Caco-2 (cell line): ENCODE measurements around the gene OBI1. TPM values are rescaled to one million over a fixed set of nuclear protein-coding genes. Genes with fewer than 3 reads are reported as not detected.

Source experiments
- BruUV-seq: library from RNA; stranded (reverse); fragments of 400-500 nt; replicated peaks from 2 replicates; lab custom pipeline; 2021; lab: Mats Ljungman, UMichigan
- CTCF ChIA-PET: fragments of 300-600 bp; sonication (Branson Sonifier 250); formaldehyde crosslinking; loops from one replicate; lab custom pipeline; 2022; ENCODE audit warnings: antibody characterized with exemption; lab: Charles Lee
- POLR2A ChIA-PET: fragments of 300-600 bp; sonication (Branson Sonifier 250); formaldehyde crosslinking; loops from one replicate; lab custom pipeline; 2022; ENCODE audit warnings: antibody characterized with exemption; lab: Charles Lee
- DNase-seq, 2 experiments: peaks; one replicate each; pipeline versions ENCODE4 v3.0.0 to v3.0.0-alpha.2; 2020 to 2022
- H3K27me3 ChIP-seq: replicated peaks from 2 replicates; pipeline ENCODE4 v1.6.0; 2011; ENCODE audit warnings: low read length; ENCODE audit not compliant: control insufficient read depth, insufficient read depth
- H3K36me3 ChIP-seq: 2 replicates; pipeline ENCODE4 v1.5.1; 2011; ENCODE audit warnings: low read length; ENCODE audit not compliant: control insufficient read depth, insufficient read depth
- H3K4me1 ChIP-seq: fragments of 250-450 bp; sonication (Bioruptor Pico); 2 replicates; pipeline ENCODE4 v1.5.1; 2020; ENCODE audit warnings: mild to moderate bottlenecking
- H3K4me3 ChIP-seq: 2 replicates; pipeline ENCODE4 v1.5.1; 2011; ENCODE audit warnings: low read depth, mild to moderate bottlenecking, control low read depth, low read length
- H3K9me3 ChIP-seq: fragments of 250-450 bp; sonication (Bioruptor Pico); 2 replicates; pipeline ENCODE4 v1.5.1; 2020; ENCODE audit warnings: mild to moderate bottlenecking, moderate library complexity
- H3K27ac Mint-ChIP-seq: one replicate; pipeline ENCODE4 v1.8.0; 2022; ENCODE audit warnings: mixed read lengths; ENCODE audit not compliant: unreplicated experiment
- H3K27me3 Mint-ChIP-seq: one replicate; pipeline ENCODE4 v1.8.0; 2022; ENCODE audit warnings: mixed read lengths; ENCODE audit not compliant: insufficient read depth, unreplicated experiment
- H3K36me3 Mint-ChIP-seq: one replicate; pipeline ENCODE4 v1.8.0; 2022; ENCODE audit warnings: mild to moderate bottlenecking, mixed read lengths; ENCODE audit not compliant: insufficient read depth, unreplicated experiment
- H3K4me1 Mint-ChIP-seq: one replicate; pipeline ENCODE4 v1.8.0; 2022; ENCODE audit warnings: low read depth, mixed read lengths; ENCODE audit not compliant: unreplicated experiment
- H3K4me3 Mint-ChIP-seq: one replicate; pipeline ENCODE4 v1.8.0; 2022; ENCODE audit warnings: mild to moderate bottlenecking, moderate library complexity, mixed read lengths; ENCODE audit not compliant: unreplicated experiment
- H3K9me3 Mint-ChIP-seq: one replicate; pipeline ENCODE4 v1.8.0; 2022; ENCODE audit warnings: mixed read lengths; ENCODE audit not compliant: unreplicated experiment
- intact Hi-C: fragments of 100-400 bp; cut with micrococcal nuclease; formaldehyde crosslinking; loops from one replicate; pipeline ENCODE4 v1.10.0; 2022; ENCODE audit not compliant: unreplicated experiment
- total RNA-seq: library from RNA; stranded (reverse); gene quantifications from 2 replicates; pipeline ENCODE4 v1.2.3, GENCODE V29; 2022
- TF ChIP-seq, protein P1 (sequence below), 2 experiments: fragments of 200-600 bp in 1 of 2; IDR thresholded peaks; 1 replicate in 1 of 2; 2 replicates in 1 of 2; pipeline versions ENCODE4 v1.5.1 to v1.8.0; 2011 to 2022; ENCODE audit warnings: antibody characterized with exemption in 1 of 2, control low read depth in 1 of 2, inconsistent platforms in 1 of 2, low read depth in 1 of 2, low read length in 1 of 2, mild to moderate bottlenecking in 1 of 2, moderate library complexity in 1 of 2; ENCODE audit not compliant: insufficient read depth in 1 of 2, severe bottlenecking in 1 of 2, unreplicated experiment in 1 of 2

The OBI1 gene
- total RNA-seq, 1 experiment from 2014 or later: 19.9 TPM

DNA sequence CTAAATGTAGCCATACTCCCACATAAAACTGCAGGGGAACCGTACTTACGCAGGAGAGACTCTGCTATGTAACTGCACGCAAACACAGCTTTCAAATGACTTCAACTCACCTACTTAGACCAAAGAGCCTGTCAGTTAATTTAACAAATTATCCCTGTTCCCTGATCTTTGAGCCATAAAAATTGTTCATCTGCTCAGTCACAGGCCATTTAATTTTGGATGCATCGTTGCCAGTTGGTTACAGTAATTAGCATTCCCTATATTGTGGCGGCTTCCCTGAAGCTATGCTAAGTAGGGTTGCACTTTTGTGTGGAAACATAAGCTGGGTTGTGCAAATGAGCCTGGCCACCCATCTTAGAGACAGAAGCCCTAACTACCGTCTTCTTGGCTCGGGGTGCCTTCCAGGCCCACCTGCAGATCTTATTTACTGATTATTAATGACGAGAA, 21.2 kb upstream of the OBI1 start:
- POLR2A ChIA-PET: no interaction called here

DNA sequence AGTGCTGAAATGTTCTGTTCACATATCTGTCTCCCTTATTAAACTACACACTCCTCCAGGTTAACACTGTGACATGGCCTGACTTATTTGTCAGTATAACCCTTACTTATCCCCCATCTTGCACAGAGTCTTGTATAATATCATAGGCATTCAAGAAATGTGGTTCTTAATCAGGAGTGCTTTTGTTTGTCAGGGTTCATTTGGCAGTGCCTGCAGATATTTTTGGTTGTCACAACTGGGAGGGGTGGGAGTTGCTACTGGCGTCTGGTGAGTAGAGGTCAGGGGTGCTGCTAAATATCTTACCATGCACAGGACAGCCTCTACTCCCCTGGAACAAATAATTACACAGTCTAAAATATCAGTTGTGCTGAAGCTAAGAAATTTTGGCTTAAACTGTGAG, 20.4 kb upstream of the OBI1 start:
- BruUV-seq: no TSS peak
- POLR2A ChIA-PET: no interaction called here
- TF ChIP-seq, protein P1, sequence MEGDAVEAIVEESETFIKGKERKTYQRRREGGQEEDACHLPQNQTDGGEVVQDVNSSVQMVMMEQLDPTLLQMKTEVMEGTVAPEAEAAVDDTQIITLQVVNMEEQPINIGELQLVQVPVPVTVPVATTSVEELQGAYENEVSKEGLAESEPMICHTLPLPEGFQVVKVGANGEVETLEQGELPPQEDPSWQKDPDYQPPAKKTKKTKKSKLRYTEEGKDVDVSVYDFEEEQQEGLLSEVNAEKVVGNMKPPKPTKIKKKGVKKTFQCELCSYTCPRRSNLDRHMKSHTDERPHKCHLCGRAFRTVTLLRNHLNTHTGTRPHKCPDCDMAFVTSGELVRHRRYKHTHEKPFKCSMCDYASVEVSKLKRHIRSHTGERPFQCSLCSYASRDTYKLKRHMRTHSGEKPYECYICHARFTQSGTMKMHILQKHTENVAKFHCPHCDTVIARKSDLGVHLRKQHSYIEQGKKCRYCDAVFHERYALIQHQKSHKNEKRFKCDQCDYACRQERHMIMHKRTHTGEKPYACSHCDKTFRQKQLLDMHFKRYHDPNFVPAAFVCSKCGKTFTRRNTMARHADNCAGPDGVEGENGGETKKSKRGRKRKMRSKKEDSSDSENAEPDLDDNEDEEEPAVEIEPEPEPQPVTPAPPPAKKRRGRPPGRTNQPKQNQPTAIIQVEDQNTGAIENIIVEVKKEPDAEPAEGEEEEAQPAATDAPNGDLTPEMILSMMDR (IDR thresholded peaks at IDR 0.05; ENCODE audit: insufficient read depth in 1 of 2, low read depth in 1 of 2, low read length in 1 of 2, severe bottlenecking in 1 of 2, unreplicated experiment in 1 of 2): no peak
- no peak for DNase-seq
- no peaks in the 10 kb centered on the region for H3K36me3 ChIP-seq
- CTCF ChIA-PET: no interaction called here
- H3K4me1 Mint-ChIP-seq: no peaks in the 10 kb centered on the region
- intact Hi-C loops: no loop called here
- peaks cover 7% of the 10 kb centered on the region for H3K27me3 Mint-ChIP-seq
- H3K27ac Mint-ChIP-seq: no peak overlapping the region
- no peaks in the 10 kb centered on the region for H3K36me3 Mint-ChIP-seq
- H3K27me3 ChIP-seq: no peaks in the 10 kb centered on the region; the same call in 1 of the 2 replicates
- H3K4me3 Mint-ChIP-seq: no peak overlapping the region
- no peak overlapping the region for H3K4me3 ChIP-seq
- H3K4me1 ChIP-seq: no peaks in the 10 kb centered on the region
- H3K9me3 Mint-ChIP-seq: no peaks in the 10 kb centered on the region
- H3K9me3 ChIP-seq: no peaks in the 10 kb centered on the region

More for the DNA sequence above, 21.2 kb upstream of the OBI1 start:
- Mint-ChIP-seq H3K4me1 (no peaks in the 10 kb centered on the region), H3K36me3 (no peaks in the 10 kb centered on the region), H3K27ac (no peak overlapping the region), H3K27me3 (peaks cover 7% of the 10 kb centered on the region), H3K9me3 (no peaks in the 10 kb centered on the region), H3K4me3 (no peak overlapping the region)
- CTCF ChIA-PET: no interaction called here
- H3K36me3 ChIP-seq: no peaks in the 10 kb centered on the region
- H3K4me3 ChIP-seq: no peak overlapping the region
- TF ChIP-seq, protein P1 (IDR thresholded peaks at IDR 0.05; ENCODE audit: insufficient read depth in 1 of 2, low read depth in 1 of 2, low read length in 1 of 2, severe bottlenecking in 1 of 2, unreplicated experiment in 1 of 2): no peak
- intact Hi-C loops: no loop called here
- no peaks in the 10 kb centered on the region for H3K9me3 ChIP-seq
- no peaks in the 10 kb centered on the region for H3K4me1 ChIP-seq
- BruUV-seq: no TSS peak
- H3K27me3 ChIP-seq: no peaks in the 10 kb centered on the region; the same call in 1 of the 2 replicates
- no peak for DNase-seq

DNA sequence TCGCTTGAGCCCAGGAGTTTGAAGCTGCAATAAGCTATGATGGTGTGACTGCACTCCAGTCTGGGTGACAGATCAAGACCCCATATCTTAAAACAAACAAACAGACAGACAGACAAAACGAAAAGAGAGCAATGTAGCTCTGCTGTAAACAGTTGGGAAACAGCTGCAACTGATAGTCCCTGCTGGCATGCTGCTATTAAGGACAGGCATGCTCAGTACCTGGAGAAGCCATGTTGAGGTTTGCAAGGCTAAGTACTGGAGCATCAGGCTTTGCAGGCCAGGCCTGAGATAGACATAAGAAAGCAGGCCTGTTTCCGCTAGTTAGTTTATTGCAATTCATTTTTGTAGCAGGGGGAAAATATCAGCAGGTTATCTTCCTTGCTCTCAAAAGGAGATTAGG, 16.2 kb upstream of the OBI1 start:
- Mint-ChIP-seq H3K36me3 (no peaks in the 10 kb centered on the region), H3K4me3 (no peak overlapping the region), H3K27ac (no peak overlapping the region), H3K4me1 (no peaks in the 10 kb centered on the region), H3K27me3 (peaks cover 10% of the 10 kb centered on the region), H3K9me3 (no peaks in the 10 kb centered on the region)
- no peak for DNase-seq
- H3K36me3 ChIP-seq: no peaks in the 10 kb centered on the region
- no TSS peak for BruUV-seq
- intact Hi-C loops: no loop called here
- TF ChIP-seq, protein P1 (IDR thresholded peaks at IDR 0.05; ENCODE audit: insufficient read depth in 1 of 2, low read depth in 1 of 2, low read length in 1 of 2, severe bottlenecking in 1 of 2, unreplicated experiment in 1 of 2): no peak
- POLR2A ChIA-PET: no interaction called here
- H3K27me3 ChIP-seq: no peaks in the 10 kb centered on the region; the same call in 1 of the 2 replicates
- H3K4me3 ChIP-seq: no peak overlapping the region
- no peaks in the 10 kb centered on the region for H3K9me3 ChIP-seq
- H3K4me1 ChIP-seq: no peaks in the 10 kb centered on the region
- CTCF ChIA-PET: no interaction called here
